ENCODE measurements around the gene POP4. TPM values are rescaled to one million over a fixed set of nuclear protein-coding genes. Genes with fewer than 3 reads are reported as not detected.

The POP4 gene
- total and polyA plus RNA-seq, 2 of the 13 experiments (the other 11 are each of a cell fraction or from before 2014, with no cell fraction given), result 32.2 to 84.0 TPM

GRCh38 chr19:29591670-29592069 is 14.4 kb upstream of the POP4 start:
- in situ Hi-C loops (cut with HindIII; ENCODE audit: extremely low pct_ligation_motif_present, low pct_unique_long_range_greater_than_20kb), result no loop called here
- ChIA-PET POLR2A (no interaction called here), CTCF (ENCODE audit: low intra/inter-chr PET ratio, low total read pairs) (no interaction called here)
- H3K9ac ChIP-seq (ENCODE audit: insufficient read depth, low read depth, low read length), result no peak overlapping the region
- H3K4me3 ChIP-seq (replicated peaks in 1 of 3; ENCODE audit: insufficient read depth in 1 of 3, low read depth in 2 of 3, low read length in 3 of 3), result no peak overlapping the region
- ATAC-seq (no peak), DNase-seq (ENCODE audit: low spot score) (no peak), FAIRE-seq (no peak)
- H3K36me3 ChIP-seq (replicated peaks in 1 of 2; ENCODE audit: control insufficient read depth in 1 of 2, insufficient read depth in 2 of 2, low read length in 2 of 2), result no peaks in the 10 kb centered on the region
- no TSS peak for BruUV-seq (replicated peaks)
- H3K4me2 ChIP-seq (ENCODE audit: low read depth, low read length), result no peak overlapping the region
- no peaks in the 10 kb centered on the region for H3K9me3 ChIP-seq (ENCODE audit: low read length)
- H2AFZ ChIP-seq (ENCODE audit: low read length), result no peak overlapping the region
- 0% methylated on average over 2 of the region's 3 CpGs for WGBS (ENCODE audit: low lambda C conversion rate)
- intact Hi-C loops (cut with micrococcal nuclease; ENCODE audit: unreplicated experiment), result no loop called here
- no peak overlapping the region for H3K27ac ChIP-seq (ENCODE audit: extremely low read length, insufficient read depth, low read length)
- H3K4me1 ChIP-seq (ENCODE audit: insufficient read depth, low read length), result no peaks in the 10 kb centered on the region
- H3K79me2 ChIP-seq (ENCODE audit: insufficient read depth, low read length), result no peaks in the 10 kb centered on the region
- peaks cover 0 to 13% of the 10 kb centered on the region in 2 experiments; a peak in 2 of 5 replicates for H3K27me3 ChIP-seq (ENCODE audit: control insufficient read depth in 1 of 2, insufficient read depth in 2 of 2, low read length in 2 of 2)
- H4K20me1 ChIP-seq (ENCODE audit: insufficient read depth, low read length), result no peaks in the 10 kb centered on the region
- TF ChIP-seq BHLHE40 (IDR thresholded peaks at IDR 0.05; ENCODE audit: low read length) (no peak), ZNF451 (CRISPR knock-in tag; IDR thresholded peaks at IDR 0.05) (no peak), FOSL1 (CRISPR knock-in tag; IDR thresholded peaks at IDR 0.05; ENCODE audit: borderline replicate concordance) (no peak), EP300 (IDR thresholded peaks at IDR 0.05; ENCODE audit: low read depth in 2 of 2, low read length in 2 of 2) (no peak), EP300 (CRISPR knock-in tag; IDR thresholded peaks at IDR 0.05; ENCODE audit: borderline replicate concordance) (no peak), ZMAT5 (CRISPR knock-in tag; IDR thresholded peaks at IDR 0.05; ENCODE audit: borderline replicate concordance, low read depth) (no peak), ZNF567 (CRISPR knock-in tag; IDR thresholded peaks at IDR 0.05; ENCODE audit: borderline replicate concordance) (no peak), SKIL (CRISPR knock-in tag; IDR thresholded peaks at IDR 0.05; ENCODE audit: borderline replicate concordance) (no peak), ZNF282 (IDR thresholded peaks at IDR 0.05; ENCODE audit: partially characterized antibody) (no peak), MBNL3 (CRISPR knock-in tag; conservative IDR thresholded peaks at IDR 0.05) (no peak), POLR2AphosphoS5 (IDR thresholded peaks at IDR 0.05; ENCODE audit: low read depth, low read length) (no peak), KDM2A (CRISPR knock-in tag; IDR thresholded peaks at IDR 0.05; ENCODE audit: borderline replicate concordance, low read depth) (no peak), ZNF562 (CRISPR knock-in tag; IDR thresholded peaks at IDR 0.05; ENCODE audit: borderline replicate concordance) (no peak), ZZZ3 (CRISPR knock-in tag; IDR thresholded peaks at IDR 0.05; ENCODE audit: borderline replicate concordance) (no peak), ZNF446 (CRISPR knock-in tag; IDR thresholded peaks at IDR 0.05) (no peak)
